ENCODE results near the gene IL1A.
"Not testable (repeated sequence)": the region's sequence is repeated elsewhere in the genome, so short reads cannot be mapped to it uniquely, and the experiment has no call there.

IL1A gene

GRCh38 chr2:112784199-112785189 is at the start of gene IL1A:
TSS of gene IL1A (minus strand) at chr2:112784493. CDS start at chr2:112783770, 723 bp downstream.
- no peak for DNase-seq

DNA sequence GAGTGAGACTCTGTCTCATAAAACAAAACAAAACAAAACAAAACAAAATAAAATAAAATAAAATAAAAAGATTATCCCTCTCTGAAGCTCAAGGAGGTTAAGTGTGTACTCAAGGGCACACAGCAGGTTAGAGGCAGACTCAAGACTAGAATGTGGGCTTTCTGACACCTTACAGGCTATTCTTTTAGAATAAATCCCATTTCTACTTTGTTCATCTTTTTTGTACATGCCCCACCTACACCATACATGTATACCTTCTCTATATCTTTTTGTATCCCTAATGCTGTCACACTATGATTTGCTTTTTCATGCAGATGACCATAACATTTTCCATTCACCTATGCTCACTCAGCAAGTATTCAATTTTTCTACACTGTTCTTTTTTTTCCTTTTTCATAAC is 49.7 kb upstream of the IL1A start:
- DNase-seq = no peak

DNA sequence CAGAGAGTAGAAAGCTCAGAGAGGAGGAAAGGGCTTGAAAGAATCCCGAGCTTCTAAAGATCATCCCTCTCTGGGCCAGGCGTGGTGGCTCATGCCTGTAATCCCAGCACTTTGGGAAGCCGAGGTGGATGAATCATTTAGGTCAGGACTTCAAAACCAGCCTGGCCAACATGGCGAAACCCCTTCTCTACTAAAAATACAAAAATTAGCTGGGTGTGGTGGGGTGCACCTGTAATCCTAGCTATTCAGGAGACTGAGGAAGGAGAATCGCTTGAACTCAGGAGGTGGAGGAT is 49.3 kb upstream of the IL1A start:
- not testable (repeated sequence) for DNase-seq

- no peak for DNase-seq
Observed at GRCh38 chr2:112832841-112833638, 48.7 kb upstream of the IL1A start.

DNA sequence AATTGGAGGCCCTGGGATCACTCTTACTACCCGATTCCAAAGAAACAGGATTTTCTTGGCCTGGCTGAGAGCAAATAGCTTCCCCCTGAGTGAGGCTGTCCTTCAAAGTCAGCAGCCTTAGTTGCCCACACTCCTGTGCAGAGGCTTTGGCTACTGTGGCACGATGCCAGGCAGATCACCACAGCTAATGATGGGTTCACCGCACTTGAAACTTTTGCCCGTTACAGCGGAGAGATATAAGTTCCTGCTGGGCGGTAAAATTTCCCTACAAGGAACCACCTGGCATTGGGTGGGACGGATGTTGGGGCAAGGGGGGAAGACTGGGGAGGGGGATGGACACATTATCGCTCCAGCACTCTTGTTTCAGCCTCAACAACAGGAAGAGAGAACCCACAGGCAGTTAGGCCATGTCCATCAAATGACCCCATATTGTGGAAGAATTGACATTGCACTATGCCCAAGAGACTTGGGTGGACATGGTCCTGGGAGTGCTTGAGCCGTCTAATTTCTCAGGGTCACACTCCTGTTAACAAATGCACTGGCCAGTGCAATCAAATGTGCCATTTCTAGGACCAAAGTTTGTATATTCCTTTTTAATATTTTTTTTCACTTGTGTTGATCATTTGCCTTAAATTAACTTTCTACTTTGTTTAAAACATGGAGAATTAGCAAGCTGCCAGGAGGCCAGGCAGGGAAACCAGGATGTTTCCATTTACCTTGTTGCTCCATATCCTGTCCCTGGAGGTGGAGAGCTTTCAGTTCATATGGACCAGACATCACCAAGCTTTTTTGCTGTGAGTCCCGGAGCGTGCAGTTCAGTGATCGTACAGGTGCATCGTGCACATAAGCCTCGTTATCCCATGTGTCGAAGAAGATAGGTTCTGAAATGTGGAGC is 47.9 kb upstream of the IL1A start:
- no peak for DNase-seq

DNA sequence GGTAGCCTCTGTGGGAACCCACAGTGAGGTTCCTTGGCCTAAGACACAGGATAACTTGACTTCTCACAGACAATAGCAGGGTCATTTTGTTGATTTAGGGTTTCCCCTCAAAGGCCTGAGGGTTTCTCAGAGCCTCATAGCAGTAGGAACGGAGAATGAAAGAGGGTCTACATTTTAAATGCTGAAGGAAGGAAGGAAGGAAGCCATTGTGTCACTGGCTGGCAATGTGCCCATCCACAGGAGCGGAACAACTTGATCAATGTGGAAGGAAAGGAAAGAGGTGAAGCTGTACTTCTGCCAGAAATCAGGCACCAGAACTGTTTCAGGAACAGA is 47.2 kb upstream of the IL1A start:
- DNase-seq = no peak

- DNase-seq = no peak
Observed at GRCh38 chr2:112830682-112831512, 46.6 kb upstream of the IL1A start.

DNA sequence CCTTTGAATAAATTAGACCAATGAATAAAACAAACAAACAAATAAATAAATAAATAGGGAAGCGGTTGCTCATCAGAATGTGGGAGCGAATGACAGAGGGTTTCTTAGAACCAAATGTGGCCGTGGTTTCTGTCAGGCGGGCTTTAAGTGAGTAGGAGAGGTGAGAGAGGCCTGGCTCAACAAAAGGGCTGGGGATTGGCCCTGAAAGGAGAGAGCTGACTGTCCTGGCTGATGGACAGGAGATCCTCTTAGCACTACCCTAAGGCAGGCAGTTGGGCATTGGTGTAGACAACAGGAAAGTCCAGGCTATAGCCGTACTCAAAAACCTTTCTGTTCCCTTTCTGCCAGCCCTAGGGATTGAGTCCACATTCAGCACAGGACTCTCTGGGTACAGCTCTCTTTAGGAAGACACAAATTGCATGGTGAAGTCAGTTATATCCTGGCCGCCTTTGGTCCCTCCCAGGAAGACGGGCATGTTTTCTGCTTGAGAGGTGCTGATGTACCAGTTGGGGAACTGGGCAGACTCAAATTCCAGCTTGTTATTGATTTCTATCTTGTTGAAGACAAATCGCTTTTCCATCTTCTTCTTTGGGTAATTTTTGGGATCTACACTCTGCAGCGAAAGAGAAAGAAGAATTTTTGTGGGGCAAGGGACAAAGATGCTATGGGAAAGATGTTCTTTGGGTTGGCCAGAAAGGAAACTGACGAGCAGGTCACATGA is 45.8 kb upstream of the IL1A start:
- no peak for DNase-seq

DNA sequence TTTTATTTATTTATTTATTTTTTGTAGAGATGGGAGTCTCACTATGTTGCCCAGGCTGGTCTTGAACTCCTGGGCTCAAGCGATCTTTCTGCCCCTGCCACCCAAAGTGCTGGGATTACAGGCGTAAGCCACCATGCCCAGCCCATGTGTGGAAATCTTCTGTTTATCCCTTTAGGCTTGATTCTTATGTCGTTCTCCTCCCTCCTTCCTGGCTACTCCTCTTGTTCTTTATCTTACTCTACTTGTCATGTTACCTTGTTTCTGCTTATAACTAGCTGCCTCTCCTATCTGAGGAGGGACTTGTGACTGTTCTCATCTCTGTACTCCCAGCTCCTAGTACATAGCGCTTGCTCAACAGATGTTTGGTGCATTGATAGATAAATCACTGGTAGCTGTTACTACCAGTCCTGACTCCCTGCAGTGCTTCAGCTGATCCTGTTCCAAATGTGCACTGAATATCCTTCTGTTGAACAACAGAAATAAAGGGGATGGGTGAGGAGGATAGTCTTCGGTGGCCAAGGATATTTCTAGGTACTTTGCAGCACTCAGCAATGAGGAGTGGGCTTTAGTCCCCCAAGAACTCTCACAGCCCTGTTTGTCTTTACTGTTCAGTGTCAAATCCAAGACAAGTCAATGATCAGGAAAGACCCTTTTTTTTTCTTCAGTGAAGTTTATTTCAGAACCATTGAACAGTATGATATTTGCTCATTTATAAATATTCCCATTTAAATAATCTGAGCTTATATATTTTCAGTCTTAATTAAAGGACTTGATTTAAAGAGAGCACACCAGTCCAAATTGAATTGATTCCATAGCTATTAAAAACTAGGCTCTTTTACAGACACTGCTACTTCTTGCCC is 45.0 kb upstream of the IL1A start:
- DNase-seq = no peak

DNA sequence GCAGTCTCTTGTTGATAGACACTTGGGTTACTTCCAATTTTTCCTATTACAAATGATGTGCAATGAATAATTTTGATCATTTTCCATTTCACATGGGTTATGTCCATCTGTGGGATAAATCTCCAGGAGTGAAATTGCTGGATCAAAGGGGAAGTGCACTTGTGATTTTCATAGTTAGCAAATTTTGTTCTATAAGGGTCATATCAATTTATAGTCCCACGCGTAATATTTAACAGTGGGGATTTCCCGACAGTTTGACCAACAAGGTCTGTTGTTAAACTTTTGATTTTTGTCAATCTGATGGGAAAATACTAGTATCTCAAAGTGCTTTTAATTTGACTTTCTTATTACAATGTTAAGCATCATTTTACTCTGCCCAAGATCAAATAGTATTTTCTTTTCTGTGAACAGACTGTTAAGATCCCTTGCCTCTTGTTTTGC is 44.0 kb upstream of the IL1A start:
- DNase-seq = no peak

DNA sequence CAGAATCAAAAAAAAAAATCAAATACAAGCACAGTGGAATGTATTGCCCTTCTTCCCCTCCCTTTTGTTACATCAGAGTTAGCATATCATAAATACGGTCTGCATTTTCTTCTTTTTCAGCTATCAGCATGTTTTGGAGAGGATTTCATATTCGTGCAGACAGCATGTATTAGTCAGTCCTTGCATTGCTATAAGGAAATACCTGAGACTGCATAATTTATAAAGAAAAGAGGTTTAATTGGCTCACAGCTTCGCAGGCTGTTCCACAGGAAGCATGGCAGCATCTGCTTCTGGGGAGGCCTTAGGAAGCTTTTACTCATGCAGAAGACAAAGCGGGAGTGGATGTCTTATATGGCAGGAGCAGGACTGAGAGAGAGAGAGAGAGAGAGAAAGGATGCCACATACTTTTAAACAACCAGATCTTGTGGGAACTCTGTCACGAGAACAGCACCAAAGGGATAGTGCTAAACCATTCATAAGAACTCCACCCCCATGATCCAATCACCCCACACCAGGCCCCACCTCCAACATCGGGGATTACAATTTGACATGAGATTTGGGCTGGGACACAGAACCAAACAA is 43.4 kb upstream of the IL1A start:
- no peak for DNase-seq

GRCh38 chr2:112827009-112827408 is 42.7 kb upstream of the IL1A start:
- DNase-seq = no peak

DNA sequence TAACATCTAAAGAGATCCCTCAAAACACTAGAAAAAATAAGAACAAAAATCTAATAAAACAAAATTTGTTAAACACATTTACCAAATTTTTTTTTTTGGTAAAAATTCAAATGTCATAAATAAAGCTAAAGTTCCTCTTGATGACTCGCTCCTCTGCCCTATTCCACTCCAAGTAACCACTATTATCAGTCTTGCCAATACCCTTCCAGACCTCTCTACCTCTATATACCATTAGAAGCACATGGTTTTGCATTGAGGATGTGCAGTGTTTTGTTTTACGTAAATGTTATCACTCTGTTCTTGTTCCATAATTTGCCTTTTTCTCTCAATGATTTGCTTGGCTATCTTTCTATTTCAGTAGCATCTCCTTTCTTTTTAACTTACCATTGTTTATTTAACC is 41.4 kb upstream of the IL1A start:
- no peak for DNase-seq

- DNase-seq = no peak
Observed at GRCh38 chr2:112824694-112825085, 40.4 kb upstream of the IL1A start.

DNA sequence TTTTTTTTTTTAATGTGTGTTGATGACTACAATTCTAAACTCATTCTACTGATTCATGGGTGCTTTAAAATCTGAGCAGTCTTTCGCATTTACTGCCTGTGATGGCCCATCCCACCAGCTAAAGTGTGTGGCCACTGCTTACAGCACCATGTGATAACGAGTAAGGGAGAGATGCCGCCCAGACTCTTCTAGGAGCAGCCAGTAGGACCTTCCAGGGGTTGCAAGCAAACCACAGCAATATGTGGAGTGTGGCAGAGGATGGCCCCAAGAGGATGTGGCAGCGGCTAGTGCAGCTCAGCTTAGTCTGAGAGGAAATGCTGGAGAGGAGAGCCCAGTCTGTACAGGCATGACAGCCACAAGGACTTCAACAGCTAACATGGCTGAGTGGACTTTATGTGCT is 37.4 kb upstream of the IL1A start:
- no peak for DNase-seq

DNA sequence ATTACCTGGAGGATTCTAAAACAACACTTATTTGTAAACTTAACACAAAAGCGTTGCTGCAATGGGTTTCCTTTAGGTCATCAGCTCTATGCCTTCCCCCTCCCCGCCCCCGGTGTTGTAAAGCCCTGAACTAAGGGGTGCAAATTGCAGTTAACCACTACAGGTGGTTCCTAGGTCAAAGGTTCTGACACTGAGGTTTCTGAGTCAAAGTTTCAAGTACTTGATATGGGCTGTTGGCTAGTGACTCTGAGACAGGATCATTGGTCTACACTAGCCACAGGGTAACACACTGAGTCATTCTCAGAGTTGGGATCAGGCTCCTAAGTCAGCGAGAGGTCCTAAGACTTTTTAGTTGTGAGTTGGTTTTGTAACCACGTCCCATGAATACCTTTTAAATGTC is 36.8 kb upstream of the IL1A start:
- no peak for DNase-seq

GRCh38 chr2:112820343-112820742 is 36.0 kb upstream of the IL1A start:
- DNase-seq = no peak

DNA sequence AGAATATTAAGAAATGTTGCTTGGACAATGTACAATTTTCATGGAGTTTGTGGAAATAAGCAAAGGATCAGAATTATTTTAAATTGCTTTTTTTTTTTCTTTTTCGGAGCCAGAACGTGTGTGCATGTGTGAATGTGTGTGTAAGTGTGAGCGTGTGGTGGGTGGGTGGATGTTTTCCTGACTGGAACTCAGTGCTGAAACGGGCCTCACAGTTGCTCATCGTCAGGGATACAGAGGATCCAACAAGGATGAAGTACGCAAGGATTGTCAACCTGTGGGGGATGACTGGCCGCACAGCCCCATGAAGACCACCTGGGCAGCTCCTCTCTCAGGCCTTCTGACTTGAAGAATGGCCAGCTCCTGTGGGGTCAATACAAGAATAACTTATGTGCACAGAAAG is 34.8 kb upstream of the IL1A start:
- DNase-seq = no peak

DNA sequence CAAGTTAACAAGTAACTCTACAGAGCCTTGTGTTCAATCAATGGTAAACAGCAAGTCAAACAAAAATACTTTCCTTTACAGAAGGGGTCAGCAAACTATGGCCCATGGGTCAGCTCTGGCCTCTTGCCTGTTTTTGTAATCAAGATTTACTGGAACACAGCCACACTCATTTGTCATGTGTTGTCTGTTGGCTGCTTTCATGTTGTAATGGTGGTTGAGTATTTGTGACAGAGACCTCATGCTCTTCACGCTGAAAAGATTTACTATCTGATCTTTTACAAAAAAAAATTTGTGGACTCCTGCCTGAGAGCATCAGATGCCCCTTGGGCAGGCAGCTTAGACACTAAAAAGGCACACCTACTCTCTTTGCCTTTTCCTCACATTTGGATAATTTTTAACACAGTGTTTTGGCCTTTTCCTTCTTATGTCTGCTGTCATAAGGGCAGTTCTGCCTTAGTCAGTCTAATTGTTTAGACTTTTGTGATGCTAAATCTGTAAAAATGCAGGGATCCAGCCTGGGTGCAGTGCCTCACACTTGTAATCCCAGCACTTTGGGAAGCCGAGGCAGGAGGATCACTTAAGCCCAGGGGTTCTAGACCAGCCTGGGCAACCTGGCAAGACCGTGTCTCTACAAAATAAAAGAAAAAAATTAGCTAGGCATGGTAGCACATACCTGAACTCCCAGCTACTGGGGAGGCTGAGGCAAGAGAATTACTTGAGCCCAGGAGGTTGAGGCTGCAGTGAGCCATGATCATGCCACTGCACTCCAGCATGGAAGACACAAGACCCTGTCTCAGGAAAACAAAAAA is 34.0 kb upstream of the IL1A start:
- no peak for DNase-seq

Measured in T1000 (cell line).